HepG2 (cell line): ENCODE results near the gene ZBED6. TPM values are rescaled to one million over a fixed set of nuclear protein-coding genes. Genes with fewer than 3 reads are reported as not detected.
A peak's percentile ranks its signal among the peaks of the same experiment; 100 is the strongest.

ENCODE experiments used
- ATF3 ChIP-seq: sonication (generic); formaldehyde crosslinking; IDR thresholded peaks from 2 replicates; pipeline ENCODE4 v1.4.0; 2020; ENCODE audit warnings: missing genetic modification reagents
- CCDC6 ChIP-seq: sonication (generic); formaldehyde crosslinking; IDR thresholded peaks from 2 replicates; pipeline ENCODE4 v1.8.1; 2022; ENCODE audit warnings: mild to moderate bottlenecking, missing genetic modification reagents, moderate library complexity
- ETV6 ChIP-seq: sonication (generic); formaldehyde crosslinking; conservative IDR thresholded peaks from 2 replicates; pipeline ENCODE4 v1.4.0; 2020; ENCODE audit warnings: missing genetic modification reagents
- GRHL1 ChIP-seq: sonication (generic); formaldehyde crosslinking; conservative IDR thresholded peaks from 2 replicates; pipeline ENCODE4 v1.8.0; 2022; ENCODE audit warnings: missing genetic modification reagents
- HNRNPL ChIP-seq: fragments of 200-400 bp; formaldehyde crosslinking; IDR thresholded peaks from 2 replicates; pipeline ENCODE4 v1.6.1; 2017; ENCODE audit warnings: mild to moderate bottlenecking, low read depth, low read length
- IKZF5 ChIP-seq: IDR thresholded peaks from 2 replicates; pipeline ENCODE4 v1.6.1; 2018; ENCODE audit warnings: missing genetic modification reagents, mild to moderate bottlenecking, missing compliant biosample characterization
- KDM3A ChIP-seq: IDR thresholded peaks from 2 replicates; pipeline ENCODE4 v1.6.1; 2018; ENCODE audit warnings: low read depth, missing compliant biosample characterization
- MXI1 ChIP-seq: IDR thresholded peaks from 3 replicates; pipeline ENCODE4 v1.6.1; 2012; ENCODE audit warnings: low read depth, low read length, inconsistent platforms, borderline replicate concordance
- NR2F6 ChIP-seq, 2 experiments: IDR thresholded peaks; 2 replicates each; pipeline ENCODE4 v1.6.1; 2016; ENCODE audit warnings: antibody characterized with exemption in 1 of 2, mild to moderate bottlenecking in 1 of 2
- PCBP2 ChIP-seq: fragments of 200-400 bp; formaldehyde crosslinking; optimal IDR thresholded peaks from 2 replicates; pipeline ENCODE3; 2018; ENCODE audit warnings: low read length, low read depth; ENCODE audit not compliant: poor library complexity, severe bottlenecking
- PHF8 ChIP-seq: sonication (generic); formaldehyde crosslinking; IDR thresholded peaks from 2 replicates; pipeline ENCODE4 v1.5.0; 2020; ENCODE audit warnings: missing genetic modification reagents
- POGK ChIP-seq: sonication (generic); formaldehyde crosslinking; conservative IDR thresholded peaks from 2 replicates; pipeline ENCODE4 v1.8.0; 2022; ENCODE audit warnings: mild to moderate bottlenecking, moderate library complexity, missing genetic modification reagents
- SAP130 ChIP-seq: IDR thresholded peaks from 2 replicates; pipeline ENCODE4 v1.6.1; 2016; ENCODE audit warnings: low read depth
- TEAD3 ChIP-seq: optimal IDR thresholded peaks from 2 replicates; pipeline ENCODE3; 2016; ENCODE audit warnings: borderline replicate concordance
- THRA ChIP-seq: sonication (generic); formaldehyde crosslinking; IDR thresholded peaks from 2 replicates; pipeline ENCODE4 v1.4.0; 2020; ENCODE audit warnings: missing genetic modification reagents, borderline replicate concordance
- XBP1 ChIP-seq: sonication (generic); formaldehyde crosslinking; IDR thresholded peaks from 2 replicates; pipeline ENCODE4 v1.5.0; 2020; ENCODE audit warnings: missing genetic modification reagents
- ZEB1 ChIP-seq: IDR thresholded peaks from 2 replicates; pipeline ENCODE4 v1.6.1; 2012; ENCODE audit warnings: mild to moderate bottlenecking, low read depth, inconsistent platforms; ENCODE audit not compliant: insufficient replicate concordance
- ZFP41 ChIP-seq: sonication (generic); formaldehyde crosslinking; IDR thresholded peaks from 2 replicates; pipeline ENCODE4 v1.4.0; 2020; ENCODE audit warnings: mild to moderate bottlenecking, missing genetic modification reagents, borderline replicate concordance
- ZNF367 ChIP-seq: sonication (generic); formaldehyde crosslinking; IDR thresholded peaks from 2 replicates; pipeline ENCODE4 v1.4.0; 2020; ENCODE audit warnings: missing genetic modification reagents, borderline replicate concordance
- ZNF572 ChIP-seq: sonication (generic); formaldehyde crosslinking; IDR thresholded peaks from 2 replicates; pipeline ENCODE4 v1.5.1; 2020; ENCODE audit warnings: mild to moderate bottlenecking, missing genetic modification reagents
- ZNF644 ChIP-seq: IDR thresholded peaks from 2 replicates; pipeline ENCODE4 v1.6.1; 2016; ENCODE audit warnings: low read depth
- ZNF75D ChIP-seq: sonication (generic); formaldehyde crosslinking; IDR thresholded peaks from 2 replicates; pipeline ENCODE4 v1.8.1; 2023; ENCODE audit warnings: missing genetic modification reagents, mild to moderate bottlenecking, borderline replicate concordance
- ZNF878 ChIP-seq: sonication (generic); formaldehyde crosslinking; IDR thresholded peaks from 2 replicates; pipeline ENCODE4 v1.8.1; 2023; ENCODE audit warnings: mild to moderate bottlenecking, missing genetic modification reagents, moderate library complexity
- polyA plus RNA-seq, 8 experiments: library from polyadenylated mRNA; depleted of rRNA in 3 of 8; stranded (reverse) in 7 of 8; unstranded in 1 of 8; fragments of >200 nt; fragmentation: Illumina TruSeq in 4 of 8; extraction: Trizol in 4 of 8; gene quantifications; 2 replicates each; pipeline versions ENCODE4 v1.2.1 to v1.2.3, GENCODE V29; 2011 to 2016; ENCODE audit warnings: low read depth in 4 of 8, missing spikeins in 1 of 8, mixed read lengths in 1 of 8; ENCODE audit not compliant: insufficient read depth in 1 of 8
- total RNA-seq, 5 experiments: library from RNA; depleted of rRNA; stranded (reverse); fragments of >200 nt; fragmentation: Illumina TruSeq; extraction: Trizol; gene quantifications; 2 replicates each; pipeline ENCODE4 v1.2.3, GENCODE V29; 2016; ENCODE audit warnings: low read depth in 1 of 5

The ZBED6 gene
- total and polyA plus RNA-seq, 2 of the 13 experiments (the other 11 are each of a cell fraction or from before 2014, with no cell fraction given), result 9.3 to 12.5 TPM

- TF ChIP-seq ZNF75D (CRISPR knock-in tag) (no peak), CCDC6 (CRISPR knock-in tag) (peak; percentile 36; the same call in 1 of the 2 replicates), PHF8 (CRISPR knock-in tag) (peak; percentile 83), KDM3A (CRISPR knock-in tag) (0 out of 2 replicates have a peak, but pooled peaks have one; percentile 49), MXI1 (peak; percentile 32; the same call in 1 of the 3 replicates), XBP1 (no peak), HNRNPL (no peak), NR2F6 (IDR thresholded peaks at IDR 0.05) (peak; percentile 80), NR2F6 (CRISPR knock-in tag; IDR thresholded peaks at IDR 0.05) (peak; percentile 91), ZNF367 (CRISPR knock-in tag) (no peak), GRHL1 (no peak), ZEB1 (no peak), ZNF572 (no peak), ZNF644 (CRISPR knock-in tag) (no peak), SAP130 (peak; percentile 81), THRA (CRISPR knock-in tag) (no peak), ATF3 (CRISPR knock-in tag) (no peak), TEAD3 (CRISPR knock-in tag) (peak; percentile 51), ZFP41 (no peak), POGK (peak; percentile 90), IKZF5 (peak; percentile 49; the same call in 1 of the 2 replicates), PCBP2 (no peak), ETV6 (peak; percentile 74), ZNF878 (CRISPR knock-in tag) (peak; percentile 39; the same call in 1 of the 2 replicates)
Observed at GRCh38 chr1:203795441-203796235, at the start of gene ZBED6, which contains the start of gene ZC3H11A (continued).
